ENCODE data around the gene SUV39H1. TPM values are rescaled to one million over a fixed set of nuclear protein-coding genes. Genes with fewer than 3 reads are reported as not detected.

The SUV39H1 gene
- total RNA-seq, 1 donor from 2014 or later: 9.4 TPM

- Mint-ChIP-seq H3K4me1 (peaks cover 11% of the 10 kb centered on the region), H3K27me3 (ENCODE audit: insufficient read depth, low read depth) (no peaks in the 10 kb centered on the region), H3K36me3 (no peaks in the 10 kb centered on the region), H3K27ac (no peak overlapping the region), H3K4me3 (no peak overlapping the region), H3K9me3 (peaks cover 17% of the 10 kb centered on the region)
- no peak overlapping the region for H3K27ac ChIP-seq
- H3K9ac ChIP-seq: no peak overlapping the region
- H3K36me3 ChIP-seq: no peaks in the 10 kb centered on the region
- no peaks in the 10 kb centered on the region for H3K27me3 ChIP-seq
- no peak for TF ChIP-seq CTCF (IDR thresholded peaks at IDR 0.05)
- TF ChIP-seq EZH2phosphoT487 (IDR thresholded peaks at IDR 0.05): no peak
- TF ChIP-seq EZH2 (IDR thresholded peaks at IDR 0.05): no peak
- no peak overlapping the region for H3K4me2 ChIP-seq
- no peaks in the 10 kb centered on the region for H3K4me1 ChIP-seq
- H3K9me3 ChIP-seq (ENCODE audit: low read depth): no peaks in the 10 kb centered on the region
- no peaks in the 10 kb centered on the region for H3K79me2 ChIP-seq (ENCODE audit: low read depth)
- no peaks in the 10 kb centered on the region for H4K20me1 ChIP-seq (ENCODE audit: low read depth)
- no peak overlapping the region for H2AFZ ChIP-seq (replicated peaks)
- DNase-seq (ENCODE audit: low spot score): no peak
- peaks cover 10% of the 10 kb centered on the region for H3F3A ChIP-seq (ENCODE audit: low read depth)
- H3K4me3 ChIP-seq: no peak overlapping the region
These were observed 45.3 kb downstream of the SUV39H1 start for GRCh38 chrX:48741834-48742233.

DNA sequence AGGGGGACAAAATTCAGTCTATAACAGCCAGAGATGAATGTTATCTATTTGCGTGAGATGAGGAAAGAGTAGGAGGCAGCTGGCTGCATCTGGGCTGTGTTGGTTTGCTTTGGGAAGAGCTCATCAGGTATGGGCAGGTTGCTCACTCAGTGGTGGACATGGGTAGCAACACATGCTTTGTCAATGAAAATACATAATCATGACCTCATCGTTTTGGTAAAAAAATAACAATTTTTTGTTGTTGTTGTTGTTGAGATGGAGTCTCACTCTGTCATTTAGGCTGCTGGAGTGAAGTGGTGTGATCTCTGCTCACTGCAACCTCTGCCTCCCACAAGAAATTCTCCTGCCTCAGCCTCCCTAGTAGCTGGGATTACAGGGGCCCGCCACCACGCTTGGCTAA is 48.7 kb downstream of the SUV39H1 start:
- H3K36me3 ChIP-seq: no peaks in the 10 kb centered on the region
- H3K4me1 Mint-ChIP-seq: no peaks in the 10 kb centered on the region
- no peak overlapping the region for H3K4me3 Mint-ChIP-seq
- no peak overlapping the region for H3K27ac ChIP-seq
- no peak for TF ChIP-seq EZH2phosphoT487 (IDR thresholded peaks at IDR 0.05)
- no peak for TF ChIP-seq EZH2 (IDR thresholded peaks at IDR 0.05)
- TF ChIP-seq CTCF (IDR thresholded peaks at IDR 0.05): no peak
- no peaks in the 10 kb centered on the region for H3K79me2 ChIP-seq (ENCODE audit: low read depth)
- no peaks in the 10 kb centered on the region for H3K27me3 ChIP-seq
- no peaks in the 10 kb centered on the region for H3K36me3 Mint-ChIP-seq
- no peak overlapping the region for H3K4me2 ChIP-seq
- H3K27ac Mint-ChIP-seq: no peak overlapping the region
- peaks cover 10% of the 10 kb centered on the region for H3K9me3 Mint-ChIP-seq
- DNase-seq (ENCODE audit: low spot score): no peak
- H4K20me1 ChIP-seq (ENCODE audit: low read depth): no peaks in the 10 kb centered on the region
- no peaks in the 10 kb centered on the region for H3F3A ChIP-seq (ENCODE audit: low read depth)
- H3K4me1 ChIP-seq: no peaks in the 10 kb centered on the region
- H3K9me3 ChIP-seq (ENCODE audit: low read depth): no peaks in the 10 kb centered on the region
- no peak overlapping the region for H2AFZ ChIP-seq (replicated peaks)
- no peak overlapping the region for H3K9ac ChIP-seq
- peaks cover 3% of the 10 kb centered on the region for H3K27me3 Mint-ChIP-seq (ENCODE audit: insufficient read depth, low read depth)
- no peak overlapping the region for H3K4me3 ChIP-seq

DNA sequence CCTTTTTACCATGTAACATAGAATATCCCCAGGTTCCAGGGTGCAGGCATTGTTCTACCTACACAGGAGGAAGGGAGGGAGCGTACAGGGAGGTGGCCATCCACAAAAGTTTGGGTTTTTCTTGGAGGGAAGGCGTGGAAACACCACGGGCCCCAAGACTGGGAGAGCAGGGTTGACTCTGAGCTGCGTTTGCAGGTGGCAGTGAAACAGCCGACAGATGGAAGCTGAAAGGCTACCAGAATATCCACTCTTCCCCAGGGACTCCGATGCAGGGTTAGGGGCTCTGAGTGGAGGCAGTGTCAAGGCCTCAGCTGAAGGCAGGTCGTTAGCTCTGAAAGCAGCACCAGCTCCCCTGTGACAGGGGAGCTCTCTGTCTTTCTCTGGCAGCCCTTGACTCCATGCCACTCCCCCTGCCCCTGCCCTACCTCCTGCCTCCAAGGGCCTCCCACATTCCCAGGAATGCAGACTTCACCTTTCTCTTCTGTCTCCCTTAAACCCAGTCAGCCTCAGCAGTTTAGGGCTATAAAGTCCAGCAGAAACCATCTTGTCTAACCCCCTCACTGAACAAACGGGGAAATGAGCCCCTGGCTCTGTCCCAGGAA is 51.0 kb downstream of the SUV39H1 start:
- H3K9ac ChIP-seq: no peak overlapping the region
- H3K79me2 ChIP-seq (ENCODE audit: low read depth): no peaks in the 10 kb centered on the region
- H3F3A ChIP-seq (ENCODE audit: low read depth): no peaks in the 10 kb centered on the region
- H3K4me2 ChIP-seq: no peak overlapping the region
- no peaks in the 10 kb centered on the region for H3K4me1 ChIP-seq
- H3K9me3 ChIP-seq (ENCODE audit: low read depth): no peaks in the 10 kb centered on the region
- peaks cover 3% of the 10 kb centered on the region for H3K27me3 Mint-ChIP-seq (ENCODE audit: insufficient read depth, low read depth)
- H2AFZ ChIP-seq (replicated peaks): no peak overlapping the region
- no peak overlapping the region for H3K4me3 Mint-ChIP-seq
- no peaks in the 10 kb centered on the region for H3K36me3 Mint-ChIP-seq
- H4K20me1 ChIP-seq (ENCODE audit: low read depth): no peaks in the 10 kb centered on the region
- no peaks in the 10 kb centered on the region for H3K4me1 Mint-ChIP-seq
- H3K27ac ChIP-seq: no peak overlapping the region
- TF ChIP-seq CTCF (IDR thresholded peaks at IDR 0.05): no peak
- TF ChIP-seq EZH2 (IDR thresholded peaks at IDR 0.05): no peak
- H3K4me3 ChIP-seq: no peak overlapping the region
- peaks cover 8% of the 10 kb centered on the region for H3K9me3 Mint-ChIP-seq
- no peaks in the 10 kb centered on the region for H3K36me3 ChIP-seq
- no peak overlapping the region for H3K27ac Mint-ChIP-seq
- H3K27me3 ChIP-seq: no peaks in the 10 kb centered on the region
- DNase-seq (ENCODE audit: low spot score): no peak
